ENCODE data around the gene MUC21.
"Not testable (repeated sequence)": the region's sequence is repeated elsewhere in the genome, so short reads cannot be mapped to it uniquely, and the experiment has no call there.

MUC21 gene

GRCh38 chr6:30970946-30971345 lies 12.6 kb upstream of the MUC21 start:
- DNase-seq, result no peak

GRCh38 chr6:30972816-30973215 lies 10.7 kb upstream of the MUC21 start:
- DNase-seq, result no peak

GRCh38 chr6:30974490-30975252 lies 8.8 kb upstream of the MUC21 start:
- no peak for DNase-seq

- DNase-seq, result no peak
Measured at GRCh38 chr6:30979141-30979540, 4.4 kb upstream of the MUC21 start.

- DNase-seq, result no peak
Measured at GRCh38 chr6:30979690-30980089, 3.8 kb upstream of the MUC21 start.

GRCh38 chr6:30981942-30982772 lies 1.4 kb upstream of the MUC21 start:
- no peak for DNase-seq

GRCh38 chr6:30985490-30985889 lies 2.0 kb downstream of the MUC21 start:
- no peak for DNase-seq

GRCh38 chr6:30987304-30987703 lies 3.8 kb downstream of the MUC21 start:
- DNase-seq, result no peak

- DNase-seq, result no peak
Measured at GRCh38 chr6:30988209-30988825, 4.8 kb downstream of the MUC21 start.

GRCh38 chr6:30990422-30991086 lies 7.0 kb downstream of the MUC21 start:
- no peak for DNase-seq

- no peak for DNase-seq
Measured at GRCh38 chr6:30991891-30992290, 8.4 kb downstream of the MUC21 start.

GRCh38 chr6:30997301-30997700 lies 13.8 kb downstream of the MUC21 start:
- DNase-seq, result no peak

GRCh38 chr6:30998785-30999184 lies 15.3 kb downstream of the MUC21 start:
- DNase-seq, result no peak

- not testable (repeated sequence) for DNase-seq
Measured at GRCh38 chr6:31000067-31000860, 16.7 kb downstream of the MUC21 start.

GRCh38 chr6:31001281-31001888 lies 17.9 kb downstream of the MUC21 start:
- DNase-seq, result no peak

- no peak for DNase-seq
Measured at GRCh38 chr6:31002471-31002870, 19.0 kb downstream of the MUC21 start.

GRCh38 chr6:31004794-31005193 lies 21.3 kb downstream of the MUC21 start:
- no peak for DNase-seq

- DNase-seq, result no peak
Measured at GRCh38 chr6:31005249-31006020, 21.9 kb downstream of the MUC21 start.

- no peak for DNase-seq
Measured at GRCh38 chr6:31007694-31008093, 24.2 kb downstream of the MUC21 start.

- DNase-seq, result no peak
Measured at GRCh38 chr6:31008165-31008564, 24.6 kb downstream of the MUC21 start.

- DNase-seq, result no peak
Measured at GRCh38 chr6:31009731-31010130, 26.2 kb downstream of the MUC21 start.
